C4-2B (cell line): ENCODE results near the gene LRIG3.
"Not testable (repeated sequence)": the region's sequence is repeated elsewhere in the genome, so short reads cannot be mapped to it uniquely, and the experiment has no call there.

Experiments
- CTCF ChIP-seq: fragments of 450-650 bp; conservative IDR thresholded peaks from 2 replicates; pipeline ENCODE4 v1.5.1; 2017; ENCODE audit warnings: mild to moderate bottlenecking
- ZFX ChIP-seq: fragments of 450-650 bp; IDR thresholded peaks from 2 replicates; pipeline ENCODE4 v1.6.1; 2017

GRCh38 chr12:58902726-58903125, 17.6 kb downstream of the LRIG3 start:
- not testable (repeated sequence) for TF ChIP-seq CTCF, ZFX
